Stimulated activated naive B cell treated with anti-CD40 and anti-IgM and Interleukin-4, amounts not matched to agents 10 μg/mL and 1 μg/mL and 100 μg/mL, for 72 hours (primary cell): ENCODE measurements around the gene TK2.
"Not testable (repeated sequence)": the region's sequence is repeated elsewhere in the genome, so short reads cannot be mapped to it uniquely, and the experiment has no call there.

ENCODE experiments used
- ATAC-seq, 2 donors: fragments of 150-1000 bp; cut with Tn5 transposase; replicated peaks; 2 replicates each; pipeline ENCODE4 v1.10.0; 2021; ENCODE audit warnings: moderate library complexity in 1 of 2
- DNase-seq: peaks from one replicate; pipeline ENCODE4 v3.0.0; 2021
- H3K27ac Mint-ChIP-seq: one replicate; pipeline ENCODE4 v1.8.0; 2022; ENCODE audit warnings: mild to moderate bottlenecking, mixed read lengths
- H3K27me3 Mint-ChIP-seq, 2 donors: one replicate each; pipeline ENCODE4 v1.8.0; 2022; ENCODE audit warnings: mixed read lengths in 2 of 2
- H3K36me3 Mint-ChIP-seq, 2 donors: one replicate each; pipeline ENCODE4 v1.8.0; 2022; ENCODE audit warnings: mixed read lengths in 2 of 2, mild to moderate bottlenecking in 1 of 2
- H3K4me1 Mint-ChIP-seq, 2 donors: one replicate each; pipeline ENCODE4 v1.8.0; 2022; ENCODE audit warnings: mixed read lengths in 2 of 2, mild to moderate bottlenecking in 1 of 2
- H3K4me3 Mint-ChIP-seq, 2 donors: one replicate each; pipeline ENCODE4 v1.8.0; 2022; ENCODE audit warnings: mild to moderate bottlenecking in 2 of 2, mixed read lengths in 2 of 2, moderate library complexity in 1 of 2
- H3K9me3 Mint-ChIP-seq, 2 donors: one replicate each; pipeline ENCODE4 v1.8.0; 2022; ENCODE audit warnings: mixed read lengths in 2 of 2, mild to moderate bottlenecking in 1 of 2

TK2 gene

DNA sequence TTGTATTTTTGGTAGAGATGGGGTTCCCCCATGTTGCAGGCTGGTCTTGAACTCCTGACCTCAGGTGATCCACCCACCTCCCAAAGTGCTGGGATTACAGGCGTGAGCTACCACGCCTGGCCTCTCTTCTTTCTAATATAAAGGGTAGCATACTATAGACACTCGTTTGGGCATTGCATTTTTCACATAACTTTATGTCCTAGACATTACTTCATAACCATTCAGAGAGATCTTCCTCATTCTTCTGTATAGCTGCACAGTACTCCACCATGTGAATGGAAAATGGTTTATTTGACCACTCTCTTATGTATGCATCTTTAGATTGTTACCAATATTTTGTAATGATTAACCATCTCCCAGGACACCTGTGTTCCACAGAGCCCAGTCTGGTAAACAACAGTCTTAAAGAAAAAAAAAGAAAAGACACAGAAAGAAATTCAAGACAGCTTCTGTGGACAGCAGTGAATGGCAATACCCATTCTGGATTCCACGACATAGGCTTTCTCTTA, 42.1 kb downstream of the TK2 start:
- no peak overlapping the region for H3K4me3 Mint-ChIP-seq
- H3K27ac Mint-ChIP-seq: no peak overlapping the region
- peaks cover 19 to 20% of the 10 kb centered on the region in 2 donors for H3K4me1 Mint-ChIP-seq
- DNase-seq (no peak), ATAC-seq (peak; percentile 6 to 20)
- peaks cover 0 to 4% of the 10 kb centered on the region in 2 donors for H3K36me3 Mint-ChIP-seq
- peaks cover 0 to 15% of the 10 kb centered on the region in 2 donors for H3K27me3 Mint-ChIP-seq
- no peaks in the 10 kb centered on the region for H3K9me3 Mint-ChIP-seq

DNA sequence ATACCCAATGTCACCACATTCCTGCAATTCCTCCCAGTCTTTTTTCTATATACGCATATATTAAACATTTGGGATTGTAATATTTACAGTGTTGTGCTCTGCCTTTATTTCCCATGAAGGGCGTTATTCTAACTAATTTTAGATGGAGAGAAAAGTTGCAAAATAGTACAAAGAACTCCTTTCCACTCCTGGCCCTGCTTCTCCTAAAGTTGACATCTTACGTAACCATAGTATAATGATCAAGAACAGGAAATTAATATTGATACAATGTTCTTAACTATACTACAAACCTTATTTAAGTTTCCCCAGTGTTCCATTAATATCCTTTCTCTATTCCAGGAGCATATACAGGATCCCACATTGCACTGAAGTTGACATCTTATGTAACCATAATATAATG, 46.3 kb downstream of the TK2 start:
- no peak overlapping the region for H3K27ac Mint-ChIP-seq
- H3K36me3 Mint-ChIP-seq: no peaks in the 10 kb centered on the region
- H3K27me3 Mint-ChIP-seq: no peaks in the 10 kb centered on the region
- H3K4me1 Mint-ChIP-seq: peaks cover 9 to 15% of the 10 kb centered on the region in 2 donors
- no peak for ATAC-seq
- no peak for DNase-seq
- H3K4me3 Mint-ChIP-seq: no peak overlapping the region
- no peaks in the 10 kb centered on the region for H3K9me3 Mint-ChIP-seq

DNA sequence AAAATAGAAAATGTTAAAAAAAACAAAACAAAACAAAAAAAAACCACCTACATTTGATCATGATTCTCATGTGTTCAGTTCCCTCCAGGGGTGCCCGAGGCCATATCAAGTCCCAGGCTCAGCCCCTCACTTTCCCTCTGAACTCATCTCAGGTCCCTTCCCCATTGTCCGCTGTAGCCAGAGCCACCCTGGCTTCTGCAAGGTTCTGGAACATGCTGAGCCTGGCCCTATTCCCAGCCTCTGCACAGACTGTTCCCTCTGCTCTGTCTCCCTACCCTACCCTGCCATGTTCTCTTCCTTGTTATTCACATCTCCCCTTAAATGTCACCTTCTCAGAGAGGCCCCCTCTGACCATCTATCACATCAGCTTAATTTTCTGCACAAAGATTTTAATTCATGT, 46.9 kb downstream of the TK2 start:
- Mint-ChIP-seq H3K27me3 (no peaks in the 10 kb centered on the region), H3K4me3 (no peak overlapping the region), H3K36me3 (no peaks in the 10 kb centered on the region), H3K4me1 (peaks cover 5 to 10% of the 10 kb centered on the region in 2 donors), H3K27ac (no peak overlapping the region), H3K9me3 (no peaks in the 10 kb centered on the region)
- DNase-seq (no peak), ATAC-seq (no peak)

DNA sequence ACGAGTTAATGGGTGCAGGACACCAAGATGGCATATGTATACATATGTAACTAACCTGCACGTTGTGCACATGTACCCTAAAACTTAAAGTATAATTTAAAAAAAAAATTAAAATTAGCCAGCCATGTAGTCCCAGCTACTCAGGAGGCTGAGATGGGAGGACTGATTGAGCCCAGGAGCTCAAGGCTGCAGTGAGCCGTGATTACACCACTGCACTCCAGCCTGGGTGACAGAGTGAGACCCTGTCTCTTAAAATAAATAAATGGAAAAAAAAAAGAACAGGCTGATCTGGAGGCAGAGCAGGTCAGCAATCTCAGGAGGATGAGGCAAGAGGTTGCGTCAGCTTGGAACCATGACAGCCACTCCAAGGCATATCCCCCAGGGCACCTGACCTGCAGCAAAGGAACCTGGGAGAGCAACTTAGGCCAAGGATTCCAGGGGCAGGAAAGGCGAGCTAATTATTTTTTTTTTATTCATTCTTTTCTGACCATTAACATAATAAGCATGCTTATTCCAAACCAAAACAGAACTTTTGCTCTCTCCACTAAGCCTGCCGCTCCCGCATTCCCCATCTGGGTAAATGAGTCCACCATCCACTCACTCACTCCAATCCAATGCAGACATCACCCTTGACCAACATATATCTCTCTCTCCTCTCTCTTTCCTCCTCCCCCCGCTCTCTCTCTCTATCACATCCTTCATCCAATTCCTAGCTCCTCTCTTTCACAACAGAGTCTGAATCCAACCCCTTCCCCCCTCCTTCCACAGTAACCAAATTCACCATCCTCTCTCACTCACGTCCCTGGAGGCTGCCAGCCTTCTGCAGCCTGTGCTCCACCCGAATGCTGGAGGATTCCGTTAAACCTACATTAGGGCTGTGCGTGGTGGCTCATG, 47.7 kb downstream of the TK2 start:
- DNase-seq (no peak), ATAC-seq (no peak)
- peaks cover 0 to 3% of the 10 kb centered on the region in 2 donors for H3K9me3 Mint-ChIP-seq
- no peak overlapping the region for H3K27ac Mint-ChIP-seq
- no peaks in the 10 kb centered on the region for H3K27me3 Mint-ChIP-seq
- no peaks in the 10 kb centered on the region for H3K36me3 Mint-ChIP-seq
- peaks cover 0 to 4% of the 10 kb centered on the region in 2 donors for H3K4me1 Mint-ChIP-seq
- H3K4me3 Mint-ChIP-seq: no peak overlapping the region

DNA sequence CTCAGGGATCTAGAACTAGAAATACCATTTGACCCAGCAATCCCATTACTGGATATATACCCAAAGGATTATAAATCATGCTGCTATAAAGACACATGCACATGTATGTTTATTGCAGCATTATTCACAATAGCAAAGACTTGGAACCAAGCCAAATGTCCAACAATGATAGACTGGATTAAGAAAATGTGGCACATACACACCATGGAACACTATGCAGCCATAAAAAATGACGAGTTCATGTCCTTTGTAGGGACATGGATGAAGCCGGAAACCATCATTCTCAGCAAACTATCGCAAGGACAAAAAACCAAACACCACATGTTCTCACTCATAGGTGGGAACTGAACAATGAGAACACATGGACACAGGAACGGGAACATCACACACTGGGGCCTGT, 48.4 kb downstream of the TK2 start:
- not testable (repeated sequence) for H3K9me3 Mint-ChIP-seq, H3K4me3 Mint-ChIP-seq, ATAC-seq, H3K4me1 Mint-ChIP-seq, H3K36me3 Mint-ChIP-seq, H3K27ac Mint-ChIP-seq, DNase-seq, H3K27me3 Mint-ChIP-seq

DNA sequence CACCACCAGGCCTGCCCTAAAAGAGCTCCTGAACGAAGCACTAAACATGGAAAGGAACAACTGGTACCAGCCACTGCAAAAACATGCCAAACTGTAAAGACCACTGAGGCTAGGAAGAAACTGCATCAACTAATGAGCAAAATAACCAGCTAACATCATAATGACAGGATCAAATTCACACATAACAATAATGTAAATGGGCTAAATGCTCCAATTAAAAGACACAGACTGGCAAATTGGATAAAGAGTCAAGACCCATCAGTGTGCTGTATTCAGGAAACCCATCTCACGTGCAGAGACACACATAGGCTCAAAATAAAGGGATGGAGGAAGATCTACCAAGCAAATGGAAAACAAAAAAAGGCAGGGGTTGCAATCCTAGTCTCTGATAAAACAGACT, 52.0 kb downstream of the TK2 start:
- not testable (repeated sequence) for H3K27ac Mint-ChIP-seq, DNase-seq, H3K4me3 Mint-ChIP-seq, H3K36me3 Mint-ChIP-seq, H3K4me1 Mint-ChIP-seq, H3K9me3 Mint-ChIP-seq, ATAC-seq
- H3K27me3 Mint-ChIP-seq: peaks cover 6 to 18% of the 10 kb centered on the region in 2 donors

DNA sequence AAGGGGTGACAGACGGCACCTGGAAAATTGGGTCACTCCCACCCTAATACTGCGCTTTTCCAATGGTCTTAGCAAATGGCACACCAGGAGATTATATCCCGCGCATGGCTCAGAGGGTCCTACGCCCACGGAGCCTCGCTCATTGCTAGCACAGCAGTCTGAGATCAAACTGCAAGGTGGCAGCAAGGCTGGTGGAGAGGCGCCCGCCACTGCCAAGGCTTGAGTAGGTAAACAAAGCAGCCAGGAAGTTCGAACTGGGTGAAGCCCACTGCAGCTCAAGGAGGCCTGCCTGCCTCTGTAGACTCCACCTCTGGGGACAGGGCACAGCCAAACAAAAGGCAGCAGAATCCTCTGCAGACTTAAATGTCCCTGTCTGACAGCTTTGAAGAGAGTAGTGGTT, 53.7 kb downstream of the TK2 start:
- not testable (repeated sequence) for H3K36me3 Mint-ChIP-seq, H3K4me3 Mint-ChIP-seq, ATAC-seq, H3K27ac Mint-ChIP-seq, DNase-seq, H3K9me3 Mint-ChIP-seq
- Mint-ChIP-seq H3K4me1 (peaks cover 5 to 14% of the 10 kb centered on the region in 2 donors), H3K27me3 (peaks cover 9 to 28% of the 10 kb centered on the region in 2 donors)

DNA sequence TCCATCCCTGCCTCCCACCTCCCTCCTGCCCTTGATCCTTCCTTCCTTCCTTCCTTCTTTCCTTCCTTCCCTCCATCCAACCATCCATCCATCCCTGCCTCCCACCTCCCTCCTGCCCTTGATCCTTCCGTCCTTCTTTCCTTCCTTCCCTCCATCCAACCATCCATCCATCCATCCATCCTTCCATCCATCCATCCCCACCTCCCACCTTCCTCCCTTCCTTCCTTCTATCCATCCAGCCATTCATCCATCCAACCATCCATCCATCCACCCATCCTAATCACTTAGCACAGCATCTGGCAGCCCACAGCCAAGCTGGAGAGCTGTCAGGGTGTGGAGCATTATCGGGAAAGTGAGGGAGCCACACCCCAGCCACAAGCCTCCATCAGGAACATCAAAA, 54.5 kb downstream of the TK2 start:
- Mint-ChIP-seq H3K4me1 (peaks cover 13 to 22% of the 10 kb centered on the region in 2 donors), H3K27ac (peak overlapping the region; percentile 51), H3K36me3 (peaks cover 0 to 4% of the 10 kb centered on the region in 2 donors), H3K9me3 (peaks cover 0 to 4% of the 10 kb centered on the region in 2 donors), H3K4me3 (no peak overlapping the region), H3K27me3 (peaks cover 11 to 28% of the 10 kb centered on the region in 2 donors)
- ATAC-seq: no peak
- no peak for DNase-seq

DNA sequence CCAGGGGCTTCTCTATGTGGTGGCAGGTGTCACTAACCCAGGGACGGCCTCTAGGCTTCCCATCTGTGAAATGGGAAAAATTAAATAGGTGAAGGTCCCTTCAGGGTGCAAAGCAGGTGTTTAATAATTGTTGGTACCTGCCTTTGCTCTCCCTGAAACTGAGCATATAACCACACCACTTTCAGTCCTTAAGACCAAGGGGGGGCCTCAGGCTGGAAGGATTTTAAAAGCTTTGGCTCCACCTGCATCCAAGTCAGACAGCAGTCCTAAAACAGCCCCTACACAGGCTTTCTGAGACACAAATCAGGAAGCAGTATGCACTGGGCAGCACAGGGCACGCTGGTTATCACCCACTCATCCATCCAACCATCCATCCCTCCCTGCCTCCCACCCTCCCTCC, 55.0 kb downstream of the TK2 start:
- DNase-seq (no peak), ATAC-seq (no peak)
- Mint-ChIP-seq H3K36me3 (peaks cover 0 to 4% of the 10 kb centered on the region in 2 donors), H3K9me3 (peaks cover 0 to 4% of the 10 kb centered on the region in 2 donors), H3K4me3 (no peak overlapping the region), H3K27me3 (peaks cover 13 to 28% of the 10 kb centered on the region in 2 donors), H3K4me1 (peaks cover 15 to 21% of the 10 kb centered on the region in 2 donors), H3K27ac (no peak overlapping the region)

DNA sequence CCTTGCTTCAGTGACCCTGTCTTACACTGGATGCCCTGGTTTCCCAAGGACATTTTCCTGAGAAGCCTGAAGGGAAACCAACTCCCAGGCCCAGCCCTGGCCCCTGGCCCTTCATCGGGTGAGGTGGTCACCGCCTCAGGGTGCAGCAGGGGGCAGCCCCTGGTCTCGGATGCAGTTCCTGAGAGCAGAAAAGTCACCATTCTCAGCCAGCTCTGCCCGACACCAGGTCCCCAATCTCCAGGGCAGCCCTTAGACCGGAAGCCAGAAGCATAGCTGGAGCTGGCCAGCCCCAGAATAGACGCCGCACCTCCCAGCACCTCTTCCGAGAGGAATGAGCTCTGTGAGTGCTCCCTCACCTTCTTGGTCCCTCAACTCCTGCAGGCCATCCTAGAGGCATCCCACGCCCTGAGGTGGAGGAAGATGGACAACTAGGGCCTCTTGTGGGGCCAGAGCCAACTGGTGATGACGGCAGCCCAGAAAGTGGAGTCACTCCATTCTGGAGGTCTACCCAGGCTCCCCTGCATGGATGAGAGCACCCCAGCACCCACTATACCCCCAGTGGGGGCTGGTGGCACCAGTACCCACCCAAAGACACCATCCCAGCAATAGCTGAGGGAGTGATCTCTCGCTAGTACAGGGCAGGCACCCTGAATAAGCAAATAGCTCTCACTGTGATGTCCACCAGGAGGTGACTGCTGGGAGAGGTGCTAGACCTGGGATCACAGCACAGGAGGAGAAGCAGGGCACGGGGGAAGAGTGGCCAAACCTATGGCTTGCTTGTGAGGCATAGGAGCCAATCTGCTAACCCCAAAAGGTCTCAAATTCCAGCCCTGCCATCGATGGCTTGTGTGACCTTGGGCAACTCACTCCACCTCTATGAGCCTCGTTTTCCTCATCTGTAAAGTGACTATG, 56.2 kb downstream of the TK2 start:
- Mint-ChIP-seq H3K9me3 (peaks cover 0 to 4% of the 10 kb centered on the region in 2 donors), H3K4me3 (no peak overlapping the region), H3K27me3 (peaks cover 13 to 28% of the 10 kb centered on the region in 2 donors), H3K36me3 (peaks cover 0 to 4% of the 10 kb centered on the region in 2 donors), H3K27ac (no peak overlapping the region), H3K4me1 (peaks cover 15 to 21% of the 10 kb centered on the region in 2 donors)
- no peak for ATAC-seq
- DNase-seq: no peak

DNA sequence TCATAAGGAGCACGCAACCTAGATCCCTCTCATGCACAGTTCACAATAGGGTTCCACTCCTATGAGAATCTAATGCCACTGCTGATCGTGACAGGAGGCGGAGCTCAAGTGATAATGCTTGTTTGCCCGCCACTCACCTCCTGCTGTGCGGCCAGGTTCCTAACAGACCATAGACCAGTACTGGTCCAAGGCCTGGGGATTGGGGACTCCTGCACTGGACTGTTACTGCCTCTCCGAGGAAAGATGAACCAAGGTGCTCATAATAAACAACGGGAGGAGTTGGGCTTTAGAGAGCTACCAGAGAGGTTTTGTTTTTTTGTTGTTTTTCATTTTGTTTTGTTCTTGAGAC, 58.2 kb downstream of the TK2 start:
- ATAC-seq (no peak), DNase-seq (no peak)
- peaks cover 19 to 21% of the 10 kb centered on the region in 2 donors for H3K4me1 Mint-ChIP-seq
- no peak overlapping the region for H3K4me3 Mint-ChIP-seq
- no peak overlapping the region for H3K27ac Mint-ChIP-seq
- peaks cover 16 to 28% of the 10 kb centered on the region in 2 donors for H3K27me3 Mint-ChIP-seq
- H3K36me3 Mint-ChIP-seq: peaks cover 0 to 4% of the 10 kb centered on the region in 2 donors
- peaks cover 0 to 3% of the 10 kb centered on the region in 2 donors for H3K9me3 Mint-ChIP-seq

DNA sequence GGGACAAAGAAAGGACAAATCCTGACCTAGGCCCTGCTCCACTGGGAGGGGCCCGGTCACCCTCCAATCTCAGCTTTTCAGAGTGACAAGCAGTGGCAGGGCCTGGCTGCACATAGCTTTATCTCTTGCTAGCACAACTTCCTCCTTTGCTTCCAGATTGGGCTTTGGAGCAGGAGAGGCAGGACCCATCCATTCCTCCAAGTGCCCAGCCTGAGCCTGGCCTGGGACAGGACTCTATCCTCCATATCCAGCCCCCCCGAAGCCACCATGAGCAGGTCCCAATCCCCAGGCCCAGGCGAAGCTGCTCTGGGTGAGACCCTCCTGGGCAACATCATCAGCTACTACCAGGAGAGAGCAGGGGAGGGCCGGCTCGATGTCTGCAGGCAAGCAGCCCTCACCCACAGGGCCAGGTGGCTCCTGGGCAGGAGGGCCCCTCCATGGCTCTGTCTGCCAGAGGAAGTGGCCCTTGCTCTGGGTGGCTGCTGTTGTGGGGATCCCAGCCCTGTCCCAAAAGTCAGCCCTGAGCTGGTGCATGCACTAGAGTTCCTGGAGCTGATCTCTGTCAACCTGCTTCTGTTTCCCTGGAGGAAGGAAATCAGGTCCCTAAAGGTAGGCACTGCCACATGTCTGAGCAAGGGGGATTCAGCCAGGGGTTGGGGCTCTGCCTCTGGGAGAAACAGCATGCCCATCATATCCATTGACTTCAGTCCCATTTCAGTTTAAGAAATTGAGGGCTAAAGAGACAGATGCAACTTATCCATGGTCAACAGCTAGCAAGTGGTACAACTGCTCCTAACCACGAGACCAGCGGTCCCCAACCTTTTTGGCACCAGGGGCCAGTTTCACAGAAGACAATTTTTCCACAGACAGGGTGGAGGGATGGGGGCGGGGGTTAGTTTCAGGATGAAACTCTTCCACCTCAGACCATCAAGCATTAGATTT, 58.9 kb downstream of the TK2 start:
- DNase-seq: no peak
- peak in 1 of 2 donors; percentile 18 for ATAC-seq
- H3K4me3 Mint-ChIP-seq: no peak overlapping the region
- H3K4me1 Mint-ChIP-seq: peaks cover 19 to 21% of the 10 kb centered on the region in 2 donors
- peaks cover 0 to 3% of the 10 kb centered on the region in 2 donors for H3K9me3 Mint-ChIP-seq
- peaks cover 0 to 4% of the 10 kb centered on the region in 2 donors for H3K36me3 Mint-ChIP-seq
- no peak overlapping the region for H3K27ac Mint-ChIP-seq
- H3K27me3 Mint-ChIP-seq: peaks cover 16 to 28% of the 10 kb centered on the region in 2 donors

DNA sequence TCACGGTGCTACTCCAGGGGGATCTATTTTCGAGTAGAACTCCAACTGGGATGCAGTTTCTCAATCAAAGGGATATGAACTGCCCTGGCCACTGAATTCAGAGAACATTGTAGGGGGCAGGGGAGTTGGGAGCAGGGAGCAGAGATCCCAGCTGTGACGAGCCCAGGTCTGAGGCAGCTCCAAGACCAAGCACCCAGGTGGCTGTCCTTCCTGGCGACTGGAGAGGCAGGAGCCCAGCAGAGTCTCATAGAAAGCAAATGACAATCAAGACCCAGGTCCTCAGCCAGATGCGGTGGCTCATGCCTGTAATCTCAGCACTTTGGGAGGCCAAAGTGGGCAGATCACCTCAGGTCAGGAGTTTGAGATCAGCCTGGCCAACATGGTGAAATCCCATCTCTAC, 60.1 kb downstream of the TK2 start:
- H3K4me3 Mint-ChIP-seq: no peak overlapping the region
- H3K27ac Mint-ChIP-seq: no peak overlapping the region
- no peak for ATAC-seq
- peaks cover 0 to 1% of the 10 kb centered on the region in 2 donors for H3K9me3 Mint-ChIP-seq
- no peaks in the 10 kb centered on the region for H3K36me3 Mint-ChIP-seq
- H3K27me3 Mint-ChIP-seq: peaks cover 13 to 36% of the 10 kb centered on the region in 2 donors
- no peak for DNase-seq
- H3K4me1 Mint-ChIP-seq: peaks cover 22 to 28% of the 10 kb centered on the region in 2 donors
